Psoas muscle (tissue), 8 donors: Measurements from ENCODE around the gene THSD8. TPM values are rescaled to one million over a fixed set of nuclear protein-coding genes. Genes with fewer than 3 reads are reported as not detected.

Experiments used
- ATAC-seq, 4 donors: fragments of 200-7000 bp; cut with Tn5 transposase; one replicate each; pipeline ENCODE4 v1.9.1; 2020; ENCODE audit warnings: moderate library complexity in 3 of 4, mild to moderate bottlenecking in 2 of 4
- DNase-seq, 2 donors: peaks; one replicate each; pipeline ENCODE4 v3.0.0-alpha.2; 2020
- H3K27ac ChIP-seq: fragments of 200-600 bp; one replicate; pipeline ENCODE4 v1.8.0; 2022
- H3K27me3 ChIP-seq, 3 donors: fragments of 200-600 bp in 1 of 3; one replicate each; pipeline versions ENCODE4 v1.6.1 to v1.8.0; 2013 to 2022; ENCODE audit warnings: low read length in 2 of 3, mild to moderate bottlenecking in 2 of 3, moderate library complexity in 1 of 3; ENCODE audit not compliant: insufficient read depth in 3 of 3
- H3K36me3 ChIP-seq, 2 donors: fragments of 200-600 bp in 1 of 2; one replicate each; pipeline versions ENCODE4 v1.6.1 to v1.8.0; 2013 to 2022; ENCODE audit warnings: low read depth in 1 of 2, mild to moderate bottlenecking in 1 of 2, moderate library complexity in 1 of 2; ENCODE audit not compliant: insufficient read depth in 1 of 2
- H3K4me1 ChIP-seq: fragments of 200-600 bp; one replicate; pipeline ENCODE4 v1.8.0; 2022
- H3K4me3 ChIP-seq: fragments of 200-600 bp; one replicate; pipeline ENCODE4 v1.8.0; 2022; ENCODE audit warnings: mild to moderate bottlenecking
- H3K9me3 ChIP-seq: fragments of 200-600 bp; one replicate; pipeline ENCODE4 v1.8.0; 2022
- WGBS, 3 donors: extraction: QIAGEN DNeasy Blood & Tissue Kit; methylation state at CpG; one replicate each; pipeline versions ENCODE4 v1.1.6 to v1.1.7; 2013; 5-methylcytosine and 5-hydroxymethylcytosine counted together
- intact Hi-C, 2 donors: fragments of 100-400 bp; cut with DNase I; formaldehyde crosslinking; loops; one replicate each; pipeline versions ENCODE4 v1.11.0 to v1.14.2; 2022
- polyA plus RNA-seq, 3 donors: library from polyadenylated mRNA; stranded (reverse); fragments of 200-250 nt; gene quantifications; one replicate each; pipeline ENCODE4 v1.2.3, GENCODE V29; 2013
- total RNA-seq, 4 donors: library from RNA; stranded (reverse); fragmentation: NEBNext Ultra II Directional in 2 of 4; extraction: Animal tissue kit (Norgen Biotek cat#: 25700) in 2 of 4; gene quantifications; one replicate each; pipeline versions ENCODE4 v1.2.1 to v1.2.4, GENCODE V29; 2021 to 2023
- TF ChIP-seq, protein P1 (sequence below): fragments of 200-600 bp; IDR thresholded peaks from one replicate; pipeline ENCODE4 v1.8.0; 2022; ENCODE audit warnings: antibody characterized with exemption
- donor health status: healthy with polysubstance abuse.
- donor health status: DM: no; HTN: no; CAD: no; lungs with moderate emphysema.
- donor health status: Bipolar disorder and iron deficiency.
- donor health status: healthy.
- donor health status: DM: yes; HTN: yes; CAD: no.
- donor health status: DM: no; HTN: no; CAD: no.
- donor health status: DM: no; HTN: no; CAD: no.
- donor health status: DM: yes; HTN: yes; CAD: no.

Gene THSD8
- total and polyA plus RNA-seq, 7 donors: 0.92 to 3.2 (median 2.0) TPM

DNA sequence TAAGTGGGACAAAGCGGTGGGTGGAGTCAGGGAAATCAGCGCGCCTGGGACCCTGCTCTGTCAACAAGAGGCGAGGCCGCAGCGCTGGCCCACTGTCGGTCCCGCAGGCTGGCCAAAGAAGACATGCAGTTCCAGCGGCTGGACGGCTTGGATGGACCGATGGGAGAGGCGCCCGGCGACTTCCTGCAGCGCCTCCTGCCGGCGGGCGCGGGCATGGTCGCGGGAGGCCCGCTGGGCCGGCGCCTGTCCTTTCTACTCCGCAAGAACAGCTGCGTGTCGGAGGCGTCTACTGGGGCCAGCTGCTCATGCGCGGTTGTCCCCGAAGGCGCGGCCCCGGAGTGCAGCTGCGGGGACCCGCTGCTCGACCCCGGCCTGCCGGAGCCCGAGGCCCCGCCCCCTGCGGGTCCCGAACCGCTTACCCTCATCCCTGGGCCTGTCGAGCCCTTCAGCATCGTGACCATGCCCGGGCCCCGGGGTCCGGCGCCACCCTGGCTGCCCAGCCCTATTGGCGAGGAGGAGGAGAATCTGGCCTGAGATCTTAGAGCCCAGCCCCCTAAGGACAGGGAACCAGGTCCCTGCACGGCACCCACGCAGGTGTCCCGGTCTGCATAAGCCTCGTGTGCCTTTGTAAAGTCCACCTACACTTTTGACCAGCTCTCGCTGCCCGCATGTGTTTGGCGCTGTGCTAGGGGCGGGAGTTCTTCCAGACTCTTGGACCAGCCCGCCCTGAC, 44.2 kb upstream of the THSD8 start:
- DNase-seq (peak; percentile 79 to 85), ATAC-seq (peak; percentile 82 to 91 (median 84))
- Histone ChIP-seq H3K27ac (peak overlapping the region; percentile 30), H3K9me3 (no peaks in the 10 kb centered on the region), H3K36me3 (peaks cover 0 to 11% of the 10 kb centered on the region in 2 donors), H3K4me1 (no peaks in the 10 kb centered on the region), H3K27me3 (peaks cover 0 to 9% (median 3%) of the 10 kb centered on the region in 3 donors), H3K4me3 (peak overlapping the region; percentile 52)
- WGBS, 3 donors: 3 to 7% (median 5%) methylated on average over 40 to 60 of the region's 60 CpGs
- TF ChIP-seq, protein P1, sequence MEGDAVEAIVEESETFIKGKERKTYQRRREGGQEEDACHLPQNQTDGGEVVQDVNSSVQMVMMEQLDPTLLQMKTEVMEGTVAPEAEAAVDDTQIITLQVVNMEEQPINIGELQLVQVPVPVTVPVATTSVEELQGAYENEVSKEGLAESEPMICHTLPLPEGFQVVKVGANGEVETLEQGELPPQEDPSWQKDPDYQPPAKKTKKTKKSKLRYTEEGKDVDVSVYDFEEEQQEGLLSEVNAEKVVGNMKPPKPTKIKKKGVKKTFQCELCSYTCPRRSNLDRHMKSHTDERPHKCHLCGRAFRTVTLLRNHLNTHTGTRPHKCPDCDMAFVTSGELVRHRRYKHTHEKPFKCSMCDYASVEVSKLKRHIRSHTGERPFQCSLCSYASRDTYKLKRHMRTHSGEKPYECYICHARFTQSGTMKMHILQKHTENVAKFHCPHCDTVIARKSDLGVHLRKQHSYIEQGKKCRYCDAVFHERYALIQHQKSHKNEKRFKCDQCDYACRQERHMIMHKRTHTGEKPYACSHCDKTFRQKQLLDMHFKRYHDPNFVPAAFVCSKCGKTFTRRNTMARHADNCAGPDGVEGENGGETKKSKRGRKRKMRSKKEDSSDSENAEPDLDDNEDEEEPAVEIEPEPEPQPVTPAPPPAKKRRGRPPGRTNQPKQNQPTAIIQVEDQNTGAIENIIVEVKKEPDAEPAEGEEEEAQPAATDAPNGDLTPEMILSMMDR: peak; percentile 86
- intact Hi-C loops: loop anchor here in 1 of 2 donors (2.0 kb wide), 1 partner anchor 47 kb away; no protein-coding TSS in a partner anchor

DNA sequence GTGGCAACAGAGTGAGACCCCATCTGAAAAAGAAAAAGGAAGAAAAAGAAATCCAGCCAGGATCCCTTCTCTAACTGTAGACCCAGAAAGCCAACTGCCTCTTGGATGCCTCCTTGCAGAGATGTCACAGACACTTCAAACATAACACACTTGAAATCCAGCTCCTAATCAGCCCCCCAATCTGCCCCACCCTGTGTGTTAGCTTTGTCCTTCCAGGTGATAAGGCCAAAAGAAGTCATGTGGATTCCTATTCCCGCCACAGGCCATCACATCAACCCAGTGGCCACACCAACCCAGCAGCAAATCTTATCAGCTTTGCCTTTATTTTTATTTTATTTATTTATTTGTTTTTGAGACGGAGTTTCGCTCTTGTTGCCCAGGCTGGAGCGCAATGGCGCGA, 42.2 kb upstream of the THSD8 start:
- intact Hi-C loops: loop anchor here (5.0 kb wide), 2 partner anchors 38 to 43 kb away; partner anchors contain the start of genes PRDX2 (in 1 of the 2) and THSD8 (in 1 of the 2)
- no peak for DNase-seq
- Histone ChIP-seq H3K36me3 (peaks cover 0 to 28% of the 10 kb centered on the region in 2 donors), H3K4me1 (no peaks in the 10 kb centered on the region), H3K4me3 (no peak overlapping the region), H3K27ac (no peak overlapping the region), H3K9me3 (no peaks in the 10 kb centered on the region), H3K27me3 (no peaks in the 10 kb centered on the region)
- ATAC-seq: no peak
- TF ChIP-seq, protein P1: no peak
- WGBS, 3 donors: 92 to 99% (median 95%) methylated on average over 6 of the region's 6 CpGs

- intact Hi-C loops: loop anchor here (5.0 kb wide), 2 partner anchors 34 to 39 kb away; partner anchors contain the start of genes PRDX2 (in 1 of the 2) and THSD8 (in 1 of the 2)
- Histone ChIP-seq H3K4me1 (no peaks in the 10 kb centered on the region), H3K36me3 (peaks cover 0 to 51% of the 10 kb centered on the region in 2 donors), H3K27me3 (no peaks in the 10 kb centered on the region), H3K9me3 (no peaks in the 10 kb centered on the region), H3K4me3 (no peak overlapping the region), H3K27ac (peak overlapping the region; percentile 41)
- TF ChIP-seq, protein P1: no peak
- WGBS, 3 donors: 31 to 49% (median 35%) methylated on average over 11 of the region's 11 CpGs
- DNase-seq: no peak
- peak in 3 of 4 donors; percentile 26 to 41 (median 35) for ATAC-seq
Measured at GRCh38 chr19:12763100-12763499, 38.8 kb upstream of the THSD8 start.

DNA sequence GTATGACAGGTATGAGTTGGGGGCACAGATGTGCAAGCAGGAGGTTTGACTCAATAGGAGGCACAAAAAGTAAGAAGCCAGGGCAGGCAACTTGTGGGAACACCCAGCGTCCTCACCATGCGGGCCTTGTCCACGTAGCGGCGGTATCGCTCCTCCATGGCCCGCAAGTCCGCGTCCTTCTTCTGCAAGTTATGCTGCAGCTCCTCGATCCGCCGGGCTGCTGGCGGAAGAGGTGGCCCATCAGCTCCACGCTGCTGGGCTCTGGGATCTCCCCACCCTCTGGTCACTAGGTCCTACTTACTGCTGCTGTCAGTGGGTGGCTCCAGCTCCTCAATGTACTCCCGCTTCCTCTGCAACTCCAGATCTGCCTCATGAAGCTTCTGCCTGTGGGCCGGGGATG, 37.2 kb upstream of the THSD8 start:
- no peak for DNase-seq
- Histone ChIP-seq H3K27ac (no peak overlapping the region), H3K27me3 (no peaks in the 10 kb centered on the region), H3K4me3 (no peak overlapping the region), H3K9me3 (no peaks in the 10 kb centered on the region), H3K4me1 (no peaks in the 10 kb centered on the region), H3K36me3 (peaks cover 0 to 63% of the 10 kb centered on the region in 2 donors)
- TF ChIP-seq, protein P1: no peak
- WGBS, 3 donors: 94 to 96% (median 95%) methylated on average over 16 of the region's 16 CpGs
- intact Hi-C loops: loop anchor here (5.0 kb wide), 3 partner anchors 33 to 83 kb away; partner anchors contain the start of genes PRDX2 (in 1 of the 2) and THSD8 (in 1 of the 2)
- ATAC-seq: no peak
